NCI-H2107 treated with DMSO at 0.1 percent for 48 hours (cell line): Measurements from ENCODE around the gene ZNF587.
"Not testable (repeated sequence)": the region's sequence is repeated elsewhere in the genome, so short reads cannot be mapped to it uniquely, and the experiment has no call there.

Experiments used
- DNase-seq: peaks from one replicate; lab custom pipeline; 2025; ENCODE audit not compliant: unreplicated experiment; lab: John Stamatoyannopoulos, UW

Gene ZNF587

DNA sequence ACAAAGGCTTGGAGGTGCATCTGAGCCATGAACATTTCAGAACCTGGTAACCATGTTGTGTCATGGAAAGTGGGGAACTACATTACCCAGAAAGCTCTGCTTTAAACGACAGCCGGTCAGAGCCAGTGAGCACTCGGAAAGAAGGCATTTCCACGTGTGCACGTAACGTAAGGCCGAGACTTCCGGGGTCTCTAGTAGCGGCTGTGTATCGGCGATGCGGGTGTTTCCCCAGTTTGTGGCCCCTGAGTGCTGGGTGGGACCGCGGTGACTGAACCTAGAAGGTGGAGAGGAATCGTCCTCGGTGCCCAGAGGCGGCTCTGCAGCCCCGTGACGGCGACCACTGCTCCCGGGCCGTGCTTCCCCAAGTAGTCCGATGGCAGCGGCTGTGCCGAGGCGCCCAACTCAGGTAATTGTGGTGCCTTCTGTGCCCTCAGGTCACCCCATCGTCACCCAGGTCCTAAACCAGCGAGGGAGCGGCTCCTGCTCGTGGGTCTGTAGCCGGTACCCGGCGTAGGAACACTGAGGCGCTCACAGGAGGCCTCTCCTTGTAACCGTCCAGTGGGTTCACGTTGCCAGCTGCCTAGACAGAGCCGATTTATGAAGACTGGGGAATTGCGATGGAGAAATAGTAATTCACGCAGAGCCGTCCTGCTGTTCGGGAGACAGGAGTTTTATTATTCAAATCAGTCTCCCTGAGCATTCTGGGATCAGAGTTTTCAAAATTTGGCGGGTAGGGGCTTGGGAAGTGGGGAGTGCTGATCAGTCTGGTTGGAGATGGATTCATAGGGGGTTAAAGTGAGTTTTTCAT is at the start of gene ZNF587:
Gene ZNF587 (plus strand): TSS at position 194 of the 808 bp plus-strand sequence. CDS start 180 bp downstream, at position 374.
- peak; percentile 62 for DNase-seq

DNA sequence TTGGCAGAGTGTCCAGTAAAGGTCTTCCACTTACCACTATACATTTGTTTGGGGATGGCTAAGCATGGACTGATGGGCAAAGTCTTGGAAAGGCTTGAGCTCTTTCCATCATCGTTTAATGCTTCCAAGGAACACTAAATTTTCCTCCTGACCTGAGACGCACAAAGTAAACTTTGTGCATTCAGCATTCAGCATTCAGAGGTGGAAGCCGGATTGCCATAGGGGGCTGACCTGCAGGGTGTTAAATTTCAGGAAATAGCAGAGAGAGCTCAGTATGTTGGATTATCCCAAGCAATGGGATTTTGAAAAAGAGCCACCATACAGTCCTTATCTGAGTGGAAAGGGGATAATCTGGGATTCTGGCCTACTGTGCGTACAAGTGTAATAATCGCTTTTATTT is 49.0 kb upstream of the ZNF587 start:
- DNase-seq: no peak

DNA sequence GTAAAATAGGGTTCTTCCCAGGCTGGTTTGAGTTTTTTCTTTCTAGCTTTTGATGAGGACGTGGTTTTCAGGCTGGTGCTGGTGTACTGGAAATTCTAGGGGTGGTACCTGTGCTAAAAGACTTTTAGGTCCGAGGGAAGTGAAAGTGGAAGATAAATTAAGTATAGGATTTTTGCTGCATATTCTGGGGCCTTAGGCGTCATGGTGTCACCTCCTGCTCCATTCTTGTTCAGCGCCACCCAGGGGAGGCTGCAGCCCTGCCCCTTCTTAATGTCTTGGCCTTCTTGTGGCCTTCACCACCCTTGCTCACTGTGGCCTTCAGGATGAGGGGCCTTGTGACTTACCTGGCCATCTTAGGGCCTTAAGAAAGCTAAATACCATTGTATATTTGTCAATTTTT is 47.4 kb upstream of the ZNF587 start:
- no peak for DNase-seq

DNA sequence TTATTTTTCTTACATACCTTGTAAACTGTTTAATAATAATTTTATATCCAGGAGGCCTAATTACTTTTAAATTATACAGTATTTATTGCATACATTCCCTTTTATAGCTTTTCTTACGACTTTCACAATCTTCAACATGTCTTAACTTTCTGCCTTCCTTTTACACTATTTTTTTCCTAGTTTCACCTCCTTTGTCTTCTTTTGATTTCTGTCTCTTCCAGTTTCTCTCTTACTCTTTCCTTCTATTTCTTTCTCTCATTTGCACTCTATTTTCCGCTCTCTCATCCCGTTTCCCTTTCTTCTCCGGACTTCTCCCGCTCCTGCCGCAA is 46.4 kb upstream of the ZNF587 start:
- no peak for DNase-seq

DNA sequence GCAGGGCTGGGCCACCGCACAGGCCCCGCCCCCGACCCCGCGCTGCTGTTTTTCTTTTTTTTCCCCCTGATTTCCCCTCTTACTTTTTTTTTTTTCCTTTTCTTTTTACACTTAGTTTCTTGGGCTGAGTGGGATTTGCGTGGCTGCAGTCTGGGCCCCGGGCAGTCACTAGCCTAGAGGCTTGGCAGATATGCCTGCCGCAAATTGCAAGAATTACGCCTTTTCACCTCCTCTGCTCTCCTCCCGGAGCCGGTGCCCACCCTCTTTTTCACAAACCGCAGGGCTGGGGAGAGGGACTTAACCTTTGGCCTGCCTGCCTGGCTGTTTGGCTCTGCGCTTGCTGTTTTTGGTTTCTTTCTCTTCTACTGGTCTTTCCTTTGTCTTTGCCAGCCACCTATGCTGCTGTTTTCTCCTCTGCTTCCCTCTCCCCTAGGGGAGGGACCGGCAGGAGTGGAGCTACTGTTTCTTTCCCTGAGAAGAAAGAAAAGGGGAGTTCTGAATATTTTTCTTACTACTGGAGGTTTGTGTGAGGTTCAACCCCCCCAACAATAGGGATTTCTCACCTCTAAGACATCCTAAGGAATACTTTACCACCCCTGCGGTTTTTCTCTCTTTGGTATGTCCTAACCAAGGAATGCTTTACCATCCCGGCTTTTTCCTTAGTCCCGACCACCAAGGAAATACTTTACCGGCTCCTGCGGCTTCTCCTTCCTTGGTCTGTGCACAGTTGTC is 45.9 kb upstream of the ZNF587 start:
- DNase-seq: no peak

DNA sequence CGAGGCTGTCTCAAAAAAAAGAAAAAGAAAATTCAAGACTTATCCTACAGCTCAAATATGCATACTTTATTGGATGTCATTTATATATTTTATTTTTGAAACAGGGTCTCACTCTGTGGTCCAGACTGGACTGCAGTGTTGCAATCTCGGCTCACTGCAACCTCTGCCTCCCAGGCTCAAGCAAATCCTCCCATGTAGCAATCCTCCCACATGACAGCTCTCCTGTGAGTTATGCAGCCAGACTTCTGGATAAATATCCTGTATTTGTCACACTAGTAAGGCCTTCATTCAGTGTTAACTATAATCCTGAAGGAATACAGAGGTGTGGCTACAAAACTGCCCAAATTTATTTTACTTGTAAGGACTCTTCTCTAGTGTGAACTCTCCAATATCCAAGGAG is 42.1 kb upstream of the ZNF587 start:
- no peak for DNase-seq

DNA sequence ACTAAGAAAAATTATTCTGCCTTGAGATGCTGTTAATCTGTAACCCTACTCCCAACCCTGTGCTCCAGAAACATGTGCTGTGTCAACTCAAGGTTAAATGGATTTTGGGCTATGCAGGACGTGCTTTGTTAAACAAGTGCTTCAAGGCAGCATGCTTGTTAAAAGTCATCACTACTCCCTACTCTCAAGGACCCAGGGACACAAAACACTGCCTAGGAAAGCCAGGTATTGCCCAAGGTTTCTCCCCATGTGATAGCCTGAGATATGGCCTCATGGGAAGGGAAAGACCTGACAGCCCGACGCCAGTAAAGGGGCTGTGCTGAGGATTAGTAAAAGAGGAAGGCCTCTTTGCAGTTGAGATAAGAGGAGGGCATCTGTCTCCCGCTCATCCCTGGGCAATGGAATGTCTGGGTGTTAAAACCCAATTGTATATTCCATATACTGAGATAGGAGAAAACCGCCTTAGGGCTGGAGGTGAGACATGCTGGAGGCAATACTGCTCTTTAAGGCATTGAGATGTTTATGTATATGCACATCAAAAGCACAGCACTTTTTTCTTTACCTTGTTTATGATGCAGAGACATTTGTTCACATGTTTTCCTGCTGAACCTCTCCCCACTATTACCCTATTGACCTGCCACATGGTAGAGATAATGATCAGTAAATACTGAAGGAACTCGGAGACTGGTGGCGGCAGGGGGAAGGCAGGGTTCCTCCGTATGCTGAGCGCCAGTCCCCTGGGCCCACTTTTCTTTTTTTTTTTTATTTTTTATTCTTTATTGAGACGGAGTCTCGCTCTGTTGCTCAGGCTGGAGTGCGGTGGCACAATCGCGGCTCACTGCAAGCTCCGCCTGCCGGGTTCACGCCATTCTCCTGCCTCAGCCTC is 39.0 kb upstream of the ZNF587 start:
- not testable (repeated sequence) for DNase-seq

DNA sequence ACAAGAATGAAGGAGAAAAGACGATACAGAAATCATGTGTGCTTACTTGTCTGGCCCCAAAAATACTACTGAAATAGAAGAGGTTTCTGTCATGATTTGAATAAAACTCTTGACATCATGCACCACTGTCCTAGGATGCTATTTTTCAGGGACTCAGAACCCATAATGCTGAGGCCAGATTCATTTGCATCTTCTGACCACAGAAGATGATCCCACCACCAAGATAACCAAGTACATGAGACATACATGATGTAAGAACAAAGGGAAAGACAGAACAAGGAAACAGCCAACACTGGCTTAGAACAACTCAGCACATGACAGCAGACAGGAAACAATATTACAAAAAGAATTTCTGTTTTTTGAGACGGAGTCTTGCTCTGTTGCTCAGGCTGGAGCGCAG is 37.4 kb upstream of the ZNF587 start:
- no peak for DNase-seq

DNA sequence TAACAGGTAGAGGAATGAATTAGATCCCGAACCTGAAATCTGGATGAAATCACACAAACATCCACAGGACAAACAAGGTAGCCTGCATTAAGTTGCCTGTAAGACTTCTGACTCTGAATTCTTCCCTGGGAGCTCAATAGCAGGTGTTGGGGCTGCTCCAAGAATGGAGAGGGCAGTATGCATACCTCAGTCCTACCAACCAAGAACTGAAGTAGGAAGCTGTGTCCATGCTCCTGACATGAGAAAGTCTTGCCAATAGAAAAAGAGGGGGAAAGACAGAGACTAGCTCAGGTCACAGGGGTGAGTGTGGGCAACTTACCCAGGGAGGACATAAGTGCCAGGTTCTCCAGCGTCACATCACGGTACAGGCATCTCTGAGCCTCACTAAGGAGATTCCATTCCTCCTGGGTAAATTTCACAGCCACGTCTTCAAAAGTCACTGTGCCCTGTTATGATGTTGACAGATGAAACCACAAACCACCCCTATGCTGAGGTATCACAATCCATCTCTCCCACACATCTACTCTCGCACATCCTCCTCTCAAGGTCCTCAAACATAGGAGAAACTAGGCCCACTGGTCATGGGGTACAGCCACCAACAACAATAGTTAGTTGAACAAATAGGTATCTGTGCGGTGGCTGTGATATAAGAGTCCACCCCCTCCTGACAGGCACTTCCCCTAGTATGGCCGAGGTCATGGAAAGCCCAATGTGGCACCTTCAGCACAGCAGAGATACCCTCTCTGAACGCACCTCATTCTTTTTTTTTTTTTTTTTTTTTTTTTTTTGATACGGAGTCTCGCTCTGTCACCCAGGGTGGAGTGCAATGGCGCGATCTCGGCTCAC is 36.5 kb upstream of the ZNF587 start:
- DNase-seq: not testable (repeated sequence)

DNA sequence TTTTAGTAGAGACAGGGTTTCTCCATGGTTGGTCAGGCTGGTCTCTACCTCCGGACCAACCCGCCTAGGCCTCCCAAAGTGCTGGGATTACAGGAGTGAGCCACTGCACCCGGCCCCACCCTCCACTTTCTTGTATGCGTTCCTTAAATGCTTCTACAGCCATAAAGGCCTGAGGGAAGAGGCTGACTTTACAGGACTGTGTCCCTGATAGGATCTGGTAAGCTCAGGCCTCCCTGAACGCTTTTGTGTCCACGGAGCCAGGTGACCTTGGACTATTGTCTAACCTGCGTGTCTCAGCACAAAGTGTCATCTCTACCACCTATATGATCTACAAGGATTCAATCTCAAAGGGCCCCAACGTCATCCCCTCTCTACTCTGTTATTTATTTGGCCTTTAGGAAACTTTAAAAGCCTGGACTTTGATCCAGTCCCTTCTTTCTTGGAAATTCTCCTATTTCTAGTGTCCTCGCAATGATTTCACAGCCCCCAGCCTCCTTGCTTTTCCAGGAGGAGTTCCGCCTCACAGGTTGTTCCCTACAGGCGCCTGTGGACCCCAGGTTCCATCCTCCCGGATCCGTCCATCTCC is 35.6 kb upstream of the ZNF587 start:
- no peak for DNase-seq

DNA sequence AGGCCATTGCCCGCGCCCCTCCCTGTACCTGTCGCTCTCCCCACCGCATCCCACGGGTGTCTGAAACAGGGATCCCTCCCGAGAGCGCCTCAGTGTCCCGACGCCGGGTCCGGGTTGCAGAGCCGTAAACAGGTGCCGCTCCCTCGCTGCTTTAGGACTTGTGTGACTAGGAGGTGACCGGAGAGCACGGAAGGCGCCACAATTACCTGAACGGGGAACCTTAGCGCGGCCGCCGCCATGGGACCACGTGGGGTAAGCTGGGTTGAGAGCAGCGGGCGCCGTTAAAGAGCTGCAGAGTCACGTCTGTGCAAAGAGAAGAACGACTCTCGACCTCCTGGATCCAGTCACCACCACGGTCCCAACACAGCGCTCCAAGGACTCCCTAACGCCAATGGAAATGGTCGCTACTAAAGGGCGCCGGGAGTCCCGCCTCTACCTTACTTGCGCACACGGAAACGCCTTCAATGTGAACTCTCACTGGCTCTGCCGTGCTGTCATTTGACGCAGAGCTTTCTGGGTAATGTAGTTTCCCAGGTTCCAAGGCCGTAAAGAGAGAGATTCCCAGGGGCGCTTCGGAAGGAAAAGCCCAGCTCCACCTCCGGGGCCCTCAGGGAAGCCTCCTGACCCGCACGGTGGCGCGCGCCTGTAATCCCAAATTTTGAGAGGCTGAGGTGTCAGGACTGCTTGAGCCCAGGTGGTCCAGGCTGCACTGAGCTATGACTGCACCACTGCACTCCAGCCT is 35.0 kb upstream of the ZNF587 start, which contains the start of gene ZNF552:
Gene ZNF552 (minus strand): TSS at position 409 of the 742 bp plus-strand sequence. CDS start 170 bp downstream, at position 239.
- peak; percentile 88 for DNase-seq

DNA sequence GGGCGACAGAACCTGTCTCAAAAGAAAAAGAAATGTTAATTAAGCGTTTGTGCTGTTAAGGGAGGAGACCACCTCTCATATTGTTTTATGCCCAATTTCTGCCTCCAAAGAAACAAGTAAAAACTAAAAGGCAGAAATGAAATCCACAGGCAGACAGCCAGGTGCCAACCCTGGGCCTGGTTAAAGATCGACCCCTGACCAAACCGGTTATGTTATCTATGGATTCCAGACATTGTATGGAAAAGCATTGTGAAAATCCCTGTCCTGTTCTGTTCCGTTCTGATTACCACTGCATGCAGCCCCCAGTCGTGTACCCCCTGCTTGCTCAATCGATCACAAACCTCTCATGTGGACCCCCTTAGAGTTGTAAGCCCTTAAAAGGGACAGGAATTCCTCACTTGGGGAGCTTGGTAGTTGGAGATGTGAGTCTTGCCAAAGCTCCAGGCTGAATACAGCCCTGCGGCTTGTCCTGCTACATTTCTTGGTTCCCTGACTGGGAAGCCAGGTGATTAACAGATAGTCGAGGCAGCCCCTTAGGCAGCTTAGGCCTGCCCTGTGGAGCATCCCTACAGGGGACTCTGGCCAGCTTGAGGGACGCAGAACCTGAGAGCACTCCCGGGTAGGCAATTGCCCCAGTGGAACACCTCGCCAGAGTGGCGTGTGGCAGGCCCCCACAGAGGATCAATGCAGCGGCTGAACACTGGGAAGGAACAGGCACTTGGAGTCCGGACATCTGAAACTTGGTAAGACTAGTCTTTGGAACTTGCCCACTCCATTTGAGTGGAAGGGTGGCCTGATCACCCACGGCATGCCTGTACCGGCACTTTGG is 34.2 kb upstream of the ZNF587 start:
- no peak for DNase-seq

DNA sequence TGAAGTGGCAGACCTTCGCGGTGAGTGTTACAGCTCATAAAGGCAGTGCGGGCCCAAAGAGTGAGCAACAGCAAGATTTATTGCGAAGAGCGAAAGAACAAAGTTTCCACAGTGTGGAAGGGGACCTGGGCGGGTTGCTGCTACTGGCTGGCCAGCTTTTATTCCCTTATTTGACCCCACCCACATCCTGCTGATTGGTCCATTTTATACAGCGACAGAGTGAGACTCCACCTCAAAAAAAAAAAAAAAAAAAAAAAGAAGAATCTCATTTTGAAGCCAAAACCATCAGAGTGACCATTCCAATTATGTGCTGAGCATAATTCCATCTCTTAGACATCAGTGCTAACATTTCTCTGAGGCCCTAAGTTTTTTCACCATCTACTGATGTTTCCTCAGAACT is 33.0 kb upstream of the ZNF587 start:
- no peak for DNase-seq

DNA sequence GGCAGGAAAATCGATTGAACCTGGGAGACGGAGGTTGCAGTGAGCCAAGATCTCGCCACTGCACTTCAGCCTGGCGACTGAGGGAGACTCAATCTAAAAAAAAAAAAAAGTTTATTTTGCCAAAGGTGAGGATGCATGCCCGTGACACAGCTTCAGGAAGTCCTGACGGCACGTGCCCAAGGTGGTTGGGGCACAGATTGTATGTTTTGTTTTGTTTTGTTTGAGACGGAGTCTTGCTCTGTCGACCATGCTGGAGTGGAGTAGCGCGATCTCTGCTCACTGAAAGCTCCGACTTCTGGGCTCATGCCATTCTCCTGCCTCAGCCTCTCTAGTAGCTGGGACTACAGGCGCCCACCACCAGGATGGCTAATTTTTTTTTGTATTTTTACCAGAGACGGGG is 31.7 kb upstream of the ZNF587 start:
- DNase-seq: no peak

DNA sequence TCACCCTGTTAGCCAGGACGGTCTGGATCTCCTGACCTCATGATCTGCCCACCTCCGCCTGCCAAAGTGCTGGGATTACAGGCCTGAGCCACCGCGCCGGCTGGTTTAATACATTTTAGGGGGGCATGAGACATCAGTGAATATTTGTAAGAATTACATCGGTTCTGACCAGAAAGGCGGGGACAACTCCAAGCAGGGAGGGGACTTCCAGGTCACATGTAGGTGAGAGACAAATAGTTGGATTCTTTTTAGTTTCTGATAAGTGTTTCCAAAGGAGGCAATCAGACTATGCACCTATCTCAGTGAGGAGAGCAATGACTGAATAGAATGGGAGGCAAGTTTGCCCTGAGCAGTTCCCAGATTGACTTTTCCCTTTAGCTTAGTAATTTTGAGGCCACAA is 31.3 kb upstream of the ZNF587 start:
- no peak for DNase-seq

DNA sequence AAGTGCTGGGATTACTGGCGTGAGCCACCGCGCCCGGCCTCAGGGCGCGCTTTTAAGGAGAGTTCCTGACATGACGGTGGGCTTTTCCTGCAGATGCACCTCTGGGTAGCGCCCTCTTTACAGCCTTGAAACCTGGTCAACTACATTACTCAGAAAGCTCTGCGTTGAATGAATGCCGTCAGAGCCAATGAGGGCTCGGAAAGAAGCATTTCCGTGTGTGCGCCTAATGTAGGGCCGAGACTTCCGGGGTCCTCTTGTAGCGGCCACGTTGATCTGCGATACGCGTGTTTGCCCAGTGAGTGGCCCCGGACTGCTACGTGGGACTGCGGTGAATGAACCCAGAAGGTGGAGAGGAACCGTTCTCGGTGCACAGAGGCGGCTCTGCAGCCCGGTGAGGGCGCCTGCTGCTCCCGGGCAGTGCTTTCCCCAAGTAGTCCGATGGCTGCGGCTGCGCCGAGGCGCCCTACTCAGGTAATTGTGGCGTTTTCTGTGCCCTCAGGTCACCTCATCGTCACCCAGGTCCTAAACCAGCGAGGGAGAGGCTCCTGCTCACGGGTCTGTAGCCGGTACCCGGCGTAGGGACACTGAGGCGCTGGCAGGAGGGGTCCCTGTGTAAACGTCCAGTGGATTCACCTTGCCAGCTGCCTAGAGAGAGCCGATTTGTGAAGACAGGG is 30.0 kb upstream of the ZNF587 start:
- DNase-seq: peak; percentile 81

DNA sequence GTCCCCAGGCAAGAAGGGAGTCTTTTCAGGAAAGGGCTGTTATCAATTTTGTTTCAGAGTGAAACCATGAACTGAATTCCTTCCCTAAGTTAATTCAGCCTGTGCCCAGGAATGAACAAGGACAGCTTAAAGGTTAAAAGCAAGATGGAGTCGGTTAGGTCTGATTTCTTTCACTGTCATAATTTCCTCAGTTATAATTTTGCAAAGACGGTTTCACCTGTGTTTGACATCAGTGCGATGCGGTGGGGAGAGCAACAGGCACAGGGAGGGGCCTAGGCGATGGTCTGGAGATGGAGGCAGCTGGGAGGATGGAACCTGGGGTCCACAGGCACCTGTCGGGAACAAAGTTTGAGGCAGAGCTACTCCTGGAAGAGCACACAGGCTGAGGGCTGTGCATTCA is 29.1 kb upstream of the ZNF587 start:
- no peak for DNase-seq

DNA sequence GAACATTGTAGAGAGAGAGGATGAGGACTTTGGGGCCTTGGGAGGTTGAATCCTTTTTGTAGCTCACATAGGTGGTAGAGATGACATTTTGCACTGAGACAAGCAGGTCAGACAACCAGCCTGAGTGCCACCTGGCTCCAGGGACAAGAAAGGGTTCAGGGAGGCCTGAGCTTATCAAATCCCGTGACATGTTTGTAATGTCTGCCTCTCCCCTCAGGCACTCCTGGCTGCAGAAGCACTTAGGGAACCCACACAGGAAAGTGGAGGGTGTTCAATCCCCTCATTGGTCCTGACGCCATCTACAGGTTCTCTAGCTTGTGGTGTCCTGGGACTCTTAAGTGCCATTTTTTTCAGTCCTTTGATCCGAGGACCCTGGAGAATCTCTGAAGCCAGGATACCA is 28.6 kb upstream of the ZNF587 start:
- not testable (repeated sequence) for DNase-seq
